HCT116 (cell line): ENCODE measurements around the gene CPTP. TPM values are rescaled to one million over a fixed set of nuclear protein-coding genes. Genes with fewer than 3 reads are reported as not detected.
A peak's percentile ranks its signal among the peaks of the same experiment; 100 is the strongest.

Source experiments
- ATAC-seq: fragments of 200-7000 bp; cut with Tn5 transposase; 2 replicates; pipeline ENCODE4 v1.9.1; 2020; ENCODE audit warnings: mild to moderate bottlenecking, moderate library complexity
- BruUV-seq: library from RNA; stranded (reverse); fragments of 400-500 nt; replicated peaks from 2 replicates; lab custom pipeline; 2021; lab: Mats Ljungman, UMichigan
- CTCF ChIA-PET: fragments of 300-600 bp; sonication (Branson Sonifier 250); formaldehyde crosslinking; loops from one replicate; lab custom pipeline; 2021; ENCODE audit warnings: antibody characterized with exemption; lab: Charles Lee
- POLR2A ChIA-PET: fragments of 300-600, 350-600 bp; sonication (Branson Sonifier 250); formaldehyde crosslinking; loops from one replicate; lab custom pipeline; 2021; ENCODE audit warnings: antibody characterized with exemption; lab: Charles Lee
- RAD21 ChIA-PET, 2 experiments: fragments of 300-600 bp; sonication (Branson Sonifier 250); formaldehyde crosslinking; loops; one replicate each; lab custom pipeline; 2023; ENCODE audit warnings: low total read pairs in 2 of 2; ENCODE audit not compliant: uncharacterized antibody in 2 of 2, unreplicated experiment in 2 of 2, low non-redundant PET in 1 of 2; lab: Charles Lee
- DNase-seq: peaks from one replicate; pipeline ENCODE4 v3.0.0-alpha.2; 2010; ENCODE audit warnings: low read depth, low spot score
- H2AFZ ChIP-seq: fragments of 200-600 bp; shearing (Covaris generic), sonication (generic); 2 replicates; pipeline ENCODE4 v1.6.1; 2017; ENCODE audit warnings: low read depth, mixed run types, mixed read lengths, antibody characterized with exemption, low read length; ENCODE audit not compliant: poor library complexity, severe bottlenecking
- H3K27ac ChIP-seq: 2 replicates; pipeline ENCODE4 v1.5.1; 2012; ENCODE audit warnings: low read depth, low read length
- H3K27me3 ChIP-seq: fragments of 200-600 bp; sonication (generic); 2 replicates; pipeline ENCODE4 v1.6.1; 2016; ENCODE audit warnings: mixed run types, low read length, mixed read lengths; ENCODE audit not compliant: insufficient read depth
- H3K36me3 ChIP-seq, 2 experiments: fragments of 200-500 bp in 1 of 2; fragments of 200-600 bp in 1 of 2; sonication (Bioruptor generic) in 1 of 2; sonication (generic) in 1 of 2; 2 replicates each; pipeline versions ENCODE4 v1.5.1 to v1.6.1; 2014 to 2016; ENCODE audit warnings: low read length in 2 of 2, inconsistent platforms in 1 of 2, mixed read lengths in 1 of 2, mixed run types in 1 of 2; ENCODE audit not compliant: insufficient read depth in 2 of 2, control insufficient read depth in 1 of 2
- H3K4me1 ChIP-seq, 2 experiments: fragments of 200-600 bp in 1 of 2; sonication (generic) in 1 of 2; 2 replicates each; pipeline versions ENCODE4 v1.5.1 to v1.6.1; 2012 to 2017; ENCODE audit warnings: low read length in 2 of 2, inconsistent platforms in 1 of 2, mild to moderate bottlenecking in 1 of 2, mixed read lengths in 1 of 2, mixed run types in 1 of 2, moderate library complexity in 1 of 2; ENCODE audit not compliant: insufficient read depth in 2 of 2, control insufficient read depth in 1 of 2
- H3K4me2 ChIP-seq: fragments of 200-600 bp; sonication (generic); 2 replicates; pipeline ENCODE4 v1.6.1; 2017; ENCODE audit warnings: mixed run types, low read length, mixed read lengths
- H3K4me3 ChIP-seq, 2 experiments: fragments of 200-600 bp in 1 of 2; sonication (generic) in 1 of 2; replicated peaks in 1 of 2; 2 replicates each; pipeline ENCODE4 v1.5.1; 2011 to 2016; ENCODE audit warnings: low read length in 2 of 2, control low read depth in 1 of 2, low read depth in 1 of 2, mild to moderate bottlenecking in 1 of 2, mixed read lengths in 1 of 2, mixed run types in 1 of 2
- H3K79me2 ChIP-seq: fragments of 200-600 bp; sonication (generic); 2 replicates; pipeline ENCODE4 v1.6.1; 2017; ENCODE audit warnings: mild to moderate bottlenecking, mixed run types, low read length, moderate library complexity, mixed read lengths; ENCODE audit not compliant: insufficient read depth
- H3K9ac ChIP-seq: fragments of 200-600 bp; sonication (generic); 2 replicates; pipeline ENCODE4 v1.6.1; 2016; ENCODE audit warnings: low read length, mixed read lengths
- H3K9me2 ChIP-seq: fragments of 200-600 bp; sonication (generic), shearing (Covaris generic); 2 replicates; pipeline ENCODE4 v1.6.1; 2017; ENCODE audit warnings: mixed run types, mild to moderate bottlenecking, moderate library complexity; ENCODE audit not compliant: insufficient read depth
- H3K9me3 ChIP-seq, 2 experiments: fragments of 200-500 bp in 1 of 2; fragments of 200-600 bp in 1 of 2; sonication (Bioruptor generic) in 1 of 2; sonication (generic) in 1 of 2; 2 replicates each; pipeline ENCODE4 v1.6.1; 2014 to 2017; ENCODE audit warnings: low read length in 2 of 2, mixed read lengths in 2 of 2, inconsistent platforms in 1 of 2, low read depth in 1 of 2, mild to moderate bottlenecking in 1 of 2, mixed run types in 1 of 2, moderate library complexity in 1 of 2; ENCODE audit not compliant: control insufficient read depth in 1 of 2, insufficient read depth in 1 of 2
- H4K20me1 ChIP-seq: fragments of 200-600 bp; sonication (generic), shearing (Covaris generic); 2 replicates; pipeline ENCODE4 v1.6.1; 2017; ENCODE audit warnings: mixed run types, mild to moderate bottlenecking, moderate library complexity; ENCODE audit not compliant: insufficient read depth
- CBX3 ChIP-seq: IDR thresholded peaks from 2 replicates; pipeline ENCODE4 v1.6.1; 2012; ENCODE audit warnings: low read depth
- EGR1 ChIP-seq: IDR thresholded peaks from 2 replicates; pipeline ENCODE4 v1.6.1; 2012; ENCODE audit warnings: low read depth
- ELF1 ChIP-seq: IDR thresholded peaks from 2 replicates; pipeline ENCODE4 v1.6.1; 2012; ENCODE audit warnings: low read depth, borderline replicate concordance
- FOSL1 ChIP-seq: IDR thresholded peaks from 2 replicates; pipeline ENCODE4 v1.6.1; 2012; ENCODE audit warnings: low read depth
- JUND ChIP-seq: IDR thresholded peaks from 2 replicates; pipeline ENCODE4 v1.6.1; 2012
- MAX ChIP-seq: IDR thresholded peaks from 2 replicates; pipeline ENCODE4 v1.6.1; 2012
- POLR2AphosphoS5 ChIP-seq: IDR thresholded peaks from 2 replicates; pipeline ENCODE4 v1.6.1; 2011; ENCODE audit warnings: mild to moderate bottlenecking, low read depth, low read length, moderate library complexity
- RAD21 ChIP-seq: IDR thresholded peaks from 2 replicates; pipeline ENCODE4 v1.6.1; 2012; ENCODE audit warnings: low read depth, mild to moderate bottlenecking
- SIN3A ChIP-seq: IDR thresholded peaks from 2 replicates; pipeline ENCODE4 v1.6.1; 2012; ENCODE audit warnings: low read depth
- SP1 ChIP-seq: IDR thresholded peaks from 2 replicates; pipeline ENCODE4 v1.6.1; 2012; ENCODE audit warnings: low read depth
- SRF ChIP-seq: IDR thresholded peaks from 2 replicates; pipeline ENCODE4 v1.6.1; 2012; ENCODE audit warnings: low read depth
- YY1 ChIP-seq: IDR thresholded peaks from 2 replicates; pipeline ENCODE4 v1.6.1; 2011; ENCODE audit warnings: low read length, low read depth, moderate library complexity, mild to moderate bottlenecking; ENCODE audit not compliant: insufficient replicate concordance; ENCODE audit errors: extremely low read depth
- ZNF274 ChIP-seq: fragments of 200-500 bp; sonication (Bioruptor generic); IDR thresholded peaks from 2 replicates; pipeline ENCODE4 v1.6.1; 2014; ENCODE audit warnings: mild to moderate bottlenecking, low read depth, low read length, inconsistent platforms
- intact Hi-C: fragments of 100-400 bp; cut with micrococcal nuclease; formaldehyde crosslinking; loops from 2 replicates; pipeline ENCODE4 v1.10.0; 2022
- total RNA-seq: library from RNA; stranded (reverse); gene quantifications from one replicate; pipeline ENCODE4 v1.2.1, GENCODE V29; 2021; ENCODE audit not compliant: unreplicated experiment
- TF ChIP-seq, protein P1 (sequence below), 3 experiments: fragments of 200-600 bp in 1 of 3; sonication (generic) in 1 of 3; IDR thresholded peaks in 2 of 3; conservative IDR thresholded peaks in 1 of 3; 2 replicates each; pipeline ENCODE4 v1.5.1; 2012 to 2017; ENCODE audit warnings: low read depth in 2 of 3, low read length in 2 of 3, antibody characterized with exemption in 1 of 3, borderline replicate concordance in 1 of 3, control low read depth in 1 of 3, mild to moderate bottlenecking in 1 of 3, mixed read lengths in 1 of 3, mixed run types in 1 of 3, moderate library complexity in 1 of 3; ENCODE audit not compliant: insufficient read depth in 1 of 3

CPTP gene
- total RNA-seq, 1 experiment from 2014 or later, result 16.3 TPM

DNA sequence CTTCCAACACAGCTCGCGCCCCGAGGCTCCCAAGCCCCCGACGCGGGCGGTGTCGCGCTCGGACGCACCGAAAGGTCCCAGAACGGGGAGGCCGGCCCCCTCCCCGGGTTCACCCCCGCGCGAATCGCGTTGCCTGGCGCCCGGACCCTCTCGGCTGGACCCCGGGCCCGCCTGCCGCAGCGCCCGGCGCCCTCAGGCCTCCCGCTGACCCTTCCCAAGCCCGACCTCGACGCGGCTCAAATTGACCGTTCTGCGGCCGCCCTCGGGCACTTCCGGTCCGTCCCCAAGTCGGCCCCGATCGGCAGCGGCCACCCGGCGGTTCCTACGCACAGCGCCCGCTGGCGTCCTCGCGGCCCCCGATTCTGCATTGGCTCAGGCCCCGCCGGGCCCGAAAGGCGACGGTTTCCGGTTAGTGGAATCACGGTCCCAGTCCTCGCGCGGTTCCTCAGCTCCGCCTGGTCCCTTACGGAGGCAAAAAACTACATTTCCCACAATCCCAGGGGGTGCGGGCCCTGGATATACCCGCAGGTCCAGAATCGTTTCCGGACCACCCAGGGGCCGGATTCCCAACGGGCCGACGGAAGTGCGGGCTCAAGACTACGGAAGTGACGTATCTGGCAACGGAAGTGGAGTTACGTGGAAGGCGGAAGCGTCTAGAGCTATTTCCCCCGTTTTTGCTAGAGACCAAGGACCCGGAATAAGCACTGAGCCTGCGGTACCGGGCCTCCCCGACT lies 50.5 kb downstream of the CPTP start, which contains the start of gene AURKAIP1 (continued):
- TF ChIP-seq, protein P1, sequence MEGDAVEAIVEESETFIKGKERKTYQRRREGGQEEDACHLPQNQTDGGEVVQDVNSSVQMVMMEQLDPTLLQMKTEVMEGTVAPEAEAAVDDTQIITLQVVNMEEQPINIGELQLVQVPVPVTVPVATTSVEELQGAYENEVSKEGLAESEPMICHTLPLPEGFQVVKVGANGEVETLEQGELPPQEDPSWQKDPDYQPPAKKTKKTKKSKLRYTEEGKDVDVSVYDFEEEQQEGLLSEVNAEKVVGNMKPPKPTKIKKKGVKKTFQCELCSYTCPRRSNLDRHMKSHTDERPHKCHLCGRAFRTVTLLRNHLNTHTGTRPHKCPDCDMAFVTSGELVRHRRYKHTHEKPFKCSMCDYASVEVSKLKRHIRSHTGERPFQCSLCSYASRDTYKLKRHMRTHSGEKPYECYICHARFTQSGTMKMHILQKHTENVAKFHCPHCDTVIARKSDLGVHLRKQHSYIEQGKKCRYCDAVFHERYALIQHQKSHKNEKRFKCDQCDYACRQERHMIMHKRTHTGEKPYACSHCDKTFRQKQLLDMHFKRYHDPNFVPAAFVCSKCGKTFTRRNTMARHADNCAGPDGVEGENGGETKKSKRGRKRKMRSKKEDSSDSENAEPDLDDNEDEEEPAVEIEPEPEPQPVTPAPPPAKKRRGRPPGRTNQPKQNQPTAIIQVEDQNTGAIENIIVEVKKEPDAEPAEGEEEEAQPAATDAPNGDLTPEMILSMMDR (IDR thresholded peaks at IDR 0.05 in 2 of 3, conservative IDR thresholded peaks at IDR 0.05 in 1 of 3; ENCODE audit: borderline replicate concordance in 1 of 3, insufficient read depth in 1 of 3, low read depth in 2 of 3, low read length in 2 of 3), result peak in 2 of 3 experiments; percentile 16 to 29; a peak in 1 of 6 replicates
- TF ChIP-seq FOSL1 (no peak), ELF1 (peak; percentile 90; the same call in 1 of the 2 replicates), EGR1 (peak; percentile 94), MAX (peak; percentile 94), ZNF274 (no peak), JUND (peak; percentile 55; the same call in 1 of the 2 replicates), RAD21 (no peak), POLR2AphosphoS5 (peak; percentile 59), SRF (peak; percentile 94), SP1 (peak; percentile 95)

- intact Hi-C loops, result no loop called here
- ChIA-PET RAD21 (no interaction called here), CTCF (interaction anchor here (1.4 to 1.8 kb wide), 4 partner anchors 22 to 57 kb away, joined by 3 to 9 read pairs (median 6); partner anchors contain the start of gene CCNL2), POLR2A (interaction anchor here (2.1 kb wide), 1 partner anchor 57 kb away, joined by 5 read pairs; no protein-coding TSS in a partner anchor)
- Histone ChIP-seq H3K27me3 (no peaks in the 10 kb centered on the region), H3K4me1 (peaks cover 14 to 31% of the 10 kb centered on the region in 2 experiments), H3K9me3 (no peaks in the 10 kb centered on the region), H3K4me3 (peak overlapping the region; percentile 73 to 93), H3K27ac (peak overlapping the region; percentile 99), H3K79me2 (peaks cover 29% of the 10 kb centered on the region), H3K4me2 (peak overlapping the region; percentile 79), H2AFZ (no peak overlapping the region), H3K9ac (peak overlapping the region; percentile 96), H3K9me2 (no peaks in the 10 kb centered on the region), H4K20me1 (no peaks in the 10 kb centered on the region), H3K36me3 (peaks cover 0 to 11% of the 10 kb centered on the region in 2 experiments; a peak in 1 of 4 replicates)
- ATAC-seq (no peak), DNase-seq (no peak)
- no TSS peak for BruUV-seq
- TF ChIP-seq YY1, result peak; percentile 27
- TF ChIP-seq CBX3, result no peak
- no peak for TF ChIP-seq SIN3A
- TF ChIP-seq EGR1, result no peak
- TF ChIP-seq SP1, result no peak
- no peak for TF ChIP-seq MAX
These were observed 52.1 kb downstream of the CPTP start for GRCh38 chr1:1376551-1377226.
